ENCODE data around the gene MDM2. TPM values are rescaled to one million over a fixed set of nuclear protein-coding genes. Genes with fewer than 3 reads are reported as not detected.

The MDM2 gene
- total and polyA plus RNA-seq, 2 of the 8 experiments (the other 6 are each of a cell fraction or from before 2014, with no cell fraction given) = 15.1 to 115 TPM

- TF ChIP-seq MAFK (IDR thresholded peaks at IDR 0.05; ENCODE audit: low read depth, low read length) = no peak
- TF ChIP-seq RAD21 (IDR thresholded peaks at IDR 0.05 in 1 of 2, conservative IDR thresholded peaks at IDR 0.05 in 1 of 2; ENCODE audit: low read depth in 2 of 2, low read length in 2 of 2) = no peak
- TF ChIP-seq RNF2 (IDR thresholded peaks at IDR 0.05; ENCODE audit: borderline replicate concordance, low read depth, low read length, missing control alignments, poor library complexity, severe bottlenecking) = no peak
- TF ChIP-seq MAX (IDR thresholded peaks at IDR 0.05) = no peak
- TF ChIP-seq CEBPB (IDR thresholded peaks at IDR 0.05; ENCODE audit: low read depth, low read length) = no peak
- TF ChIP-seq, protein P1, sequence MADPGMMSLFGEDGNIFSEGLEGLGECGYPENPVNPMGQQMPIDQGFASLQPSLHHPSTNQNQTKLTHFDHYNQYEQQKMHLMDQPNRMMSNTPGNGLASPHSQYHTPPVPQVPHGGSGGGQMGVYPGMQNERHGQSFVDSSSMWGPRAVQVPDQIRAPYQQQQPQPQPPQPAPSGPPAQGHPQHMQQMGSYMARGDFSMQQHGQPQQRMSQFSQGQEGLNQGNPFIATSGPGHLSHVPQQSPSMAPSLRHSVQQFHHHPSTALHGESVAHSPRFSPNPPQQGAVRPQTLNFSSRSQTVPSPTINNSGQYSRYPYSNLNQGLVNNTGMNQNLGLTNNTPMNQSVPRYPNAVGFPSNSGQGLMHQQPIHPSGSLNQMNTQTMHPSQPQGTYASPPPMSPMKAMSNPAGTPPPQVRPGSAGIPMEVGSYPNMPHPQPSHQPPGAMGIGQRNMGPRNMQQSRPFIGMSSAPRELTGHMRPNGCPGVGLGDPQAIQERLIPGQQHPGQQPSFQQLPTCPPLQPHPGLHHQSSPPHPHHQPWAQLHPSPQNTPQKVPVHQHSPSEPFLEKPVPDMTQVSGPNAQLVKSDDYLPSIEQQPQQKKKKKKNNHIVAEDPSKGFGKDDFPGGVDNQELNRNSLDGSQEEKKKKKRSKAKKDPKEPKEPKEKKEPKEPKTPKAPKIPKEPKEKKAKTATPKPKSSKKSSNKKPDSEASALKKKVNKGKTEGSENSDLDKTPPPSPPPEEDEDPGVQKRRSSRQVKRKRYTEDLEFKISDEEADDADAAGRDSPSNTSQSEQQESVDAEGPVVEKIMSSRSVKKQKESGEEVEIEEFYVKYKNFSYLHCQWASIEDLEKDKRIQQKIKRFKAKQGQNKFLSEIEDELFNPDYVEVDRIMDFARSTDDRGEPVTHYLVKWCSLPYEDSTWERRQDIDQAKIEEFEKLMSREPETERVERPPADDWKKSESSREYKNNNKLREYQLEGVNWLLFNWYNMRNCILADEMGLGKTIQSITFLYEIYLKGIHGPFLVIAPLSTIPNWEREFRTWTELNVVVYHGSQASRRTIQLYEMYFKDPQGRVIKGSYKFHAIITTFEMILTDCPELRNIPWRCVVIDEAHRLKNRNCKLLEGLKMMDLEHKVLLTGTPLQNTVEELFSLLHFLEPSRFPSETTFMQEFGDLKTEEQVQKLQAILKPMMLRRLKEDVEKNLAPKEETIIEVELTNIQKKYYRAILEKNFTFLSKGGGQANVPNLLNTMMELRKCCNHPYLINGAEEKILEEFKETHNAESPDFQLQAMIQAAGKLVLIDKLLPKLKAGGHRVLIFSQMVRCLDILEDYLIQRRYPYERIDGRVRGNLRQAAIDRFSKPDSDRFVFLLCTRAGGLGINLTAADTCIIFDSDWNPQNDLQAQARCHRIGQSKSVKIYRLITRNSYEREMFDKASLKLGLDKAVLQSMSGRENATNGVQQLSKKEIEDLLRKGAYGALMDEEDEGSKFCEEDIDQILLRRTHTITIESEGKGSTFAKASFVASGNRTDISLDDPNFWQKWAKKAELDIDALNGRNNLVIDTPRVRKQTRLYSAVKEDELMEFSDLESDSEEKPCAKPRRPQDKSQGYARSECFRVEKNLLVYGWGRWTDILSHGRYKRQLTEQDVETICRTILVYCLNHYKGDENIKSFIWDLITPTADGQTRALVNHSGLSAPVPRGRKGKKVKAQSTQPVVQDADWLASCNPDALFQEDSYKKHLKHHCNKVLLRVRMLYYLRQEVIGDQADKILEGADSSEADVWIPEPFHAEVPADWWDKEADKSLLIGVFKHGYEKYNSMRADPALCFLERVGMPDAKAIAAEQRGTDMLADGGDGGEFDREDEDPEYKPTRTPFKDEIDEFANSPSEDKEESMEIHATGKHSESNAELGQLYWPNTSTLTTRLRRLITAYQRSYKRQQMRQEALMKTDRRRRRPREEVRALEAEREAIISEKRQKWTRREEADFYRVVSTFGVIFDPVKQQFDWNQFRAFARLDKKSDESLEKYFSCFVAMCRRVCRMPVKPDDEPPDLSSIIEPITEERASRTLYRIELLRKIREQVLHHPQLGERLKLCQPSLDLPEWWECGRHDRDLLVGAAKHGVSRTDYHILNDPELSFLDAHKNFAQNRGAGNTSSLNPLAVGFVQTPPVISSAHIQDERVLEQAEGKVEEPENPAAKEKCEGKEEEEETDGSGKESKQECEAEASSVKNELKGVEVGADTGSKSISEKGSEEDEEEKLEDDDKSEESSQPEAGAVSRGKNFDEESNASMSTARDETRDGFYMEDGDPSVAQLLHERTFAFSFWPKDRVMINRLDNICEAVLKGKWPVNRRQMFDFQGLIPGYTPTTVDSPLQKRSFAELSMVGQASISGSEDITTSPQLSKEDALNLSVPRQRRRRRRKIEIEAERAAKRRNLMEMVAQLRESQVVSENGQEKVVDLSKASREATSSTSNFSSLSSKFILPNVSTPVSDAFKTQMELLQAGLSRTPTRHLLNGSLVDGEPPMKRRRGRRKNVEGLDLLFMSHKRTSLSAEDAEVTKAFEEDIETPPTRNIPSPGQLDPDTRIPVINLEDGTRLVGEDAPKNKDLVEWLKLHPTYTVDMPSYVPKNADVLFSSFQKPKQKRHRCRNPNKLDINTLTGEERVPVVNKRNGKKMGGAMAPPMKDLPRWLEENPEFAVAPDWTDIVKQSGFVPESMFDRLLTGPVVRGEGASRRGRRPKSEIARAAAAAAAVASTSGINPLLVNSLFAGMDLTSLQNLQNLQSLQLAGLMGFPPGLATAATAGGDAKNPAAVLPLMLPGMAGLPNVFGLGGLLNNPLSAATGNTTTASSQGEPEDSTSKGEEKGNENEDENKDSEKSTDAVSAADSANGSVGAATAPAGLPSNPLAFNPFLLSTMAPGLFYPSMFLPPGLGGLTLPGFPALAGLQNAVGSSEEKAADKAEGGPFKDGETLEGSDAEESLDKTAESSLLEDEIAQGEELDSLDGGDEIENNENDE (IDR thresholded peaks at IDR 0.05; ENCODE audit: insufficient replicate concordance, low read length) = no peak
- TF ChIP-seq KDM4A (IDR thresholded peaks at IDR 0.05; ENCODE audit: low read depth, low read length, severe bottlenecking) = no peak
Measured at GRCh38 chr12:68854078-68854468, 46.1 kb downstream of the MDM2 start (continued).

Data from H1 (cell line).